Spleen (tissue), 11 donors: ENCODE results near the gene SLC13A3. TPM values are rescaled to one million over a fixed set of nuclear protein-coding genes. Genes with fewer than 3 reads are reported as not detected.

Experiments used
- DNase-seq: peaks from one replicate; pipeline ENCODE4 v3.0.0-alpha.2; 2020
- H3K27ac ChIP-seq, 8 donors: fragments of 200-600 bp; sonication (generic) in 7 of 8; 1 replicate in 4 of 8; 2 replicates in 4 of 8; pipeline versions ENCODE4 v1.5.0 to v1.8.0; 2016 to 2021; ENCODE audit warnings: inconsistent platforms in 4 of 8, mild to moderate bottlenecking in 4 of 8, moderate library complexity in 1 of 8
- H3K27me3 ChIP-seq, 7 donors: fragments of 200-600 bp; sonication (generic) in 6 of 7; replicated peaks in 1 of 7; 1 replicate in 4 of 7; 2 replicates in 3 of 7; pipeline versions ENCODE4 v1.5.0 to v1.8.0; 2016 to 2021; ENCODE audit warnings: inconsistent platforms in 3 of 7, mild to moderate bottlenecking in 1 of 7
- H3K36me3 ChIP-seq, 6 donors: fragments of 200-600 bp; sonication (generic) in 5 of 6; 1 replicate in 4 of 6; 2 replicates in 2 of 6; pipeline versions ENCODE4 v1.5.0 to v1.8.0; 2016 to 2021; ENCODE audit warnings: inconsistent platforms in 2 of 6
- H3K4me1 ChIP-seq, 6 donors: fragments of 200-600 bp; sonication (generic) in 5 of 6; 1 replicate in 3 of 6; 2 replicates in 3 of 6; pipeline versions ENCODE4 v1.5.0 to v1.8.0; 2016 to 2021; ENCODE audit warnings: inconsistent platforms in 3 of 6
- H3K4me3 ChIP-seq, 8 donors: fragments of 200-600 bp; sonication (generic) in 7 of 8; 1 replicate in 4 of 8; 2 replicates in 4 of 8; pipeline versions ENCODE4 v1.5.0 to v1.8.0; 2016 to 2021; ENCODE audit warnings: inconsistent platforms in 4 of 8, mild to moderate bottlenecking in 4 of 8, moderate library complexity in 2 of 8
- H3K9me3 ChIP-seq, 8 donors: fragments of 200-600 bp; sonication (generic) in 7 of 8; 1 replicate in 4 of 8; 2 replicates in 4 of 8; pipeline versions ENCODE4 v1.5.0 to v1.8.0; 2016 to 2021; ENCODE audit warnings: inconsistent platforms in 4 of 8
- POLR2A ChIP-seq, 3 donors: fragments of 450-650 bp; IDR thresholded peaks; one replicate each; pipeline ENCODE4 v1.5.1; 2017; ENCODE audit warnings: antibody characterized with exemption in 3 of 3, mild to moderate bottlenecking in 1 of 3
- POLR2AphosphoS5 ChIP-seq, 3 donors: sonication (generic); formaldehyde crosslinking; IDR thresholded peaks; one replicate each; pipeline ENCODE4 v1.5.1; 2017; ENCODE audit warnings: antibody characterized with exemption in 3 of 3
- WGBS, 5 donors: extraction: QIAGEN DNeasy Blood & Tissue Kit in 3 of 5; methylation state at CpG; one replicate each; pipeline versions ENCODE4 v1.1.5 to v1.1.7; 2013 to 2018; 5-methylcytosine and 5-hydroxymethylcytosine counted together
- intact Hi-C: fragments of 100-400 bp; cut with DNase I; formaldehyde crosslinking; loops from one replicate; pipeline ENCODE4 v1.15.0; 2023; ENCODE audit warnings: low total_unique reads
- polyA plus RNA-seq, 3 donors: library from polyadenylated mRNA; stranded (reverse); fragments of 200-250 nt; gene quantifications; one replicate each; pipeline ENCODE4 v1.2.1, GENCODE V29; 2013
- total RNA-seq, 7 donors: library from RNA; depleted of rRNA in 3 of 7; stranded (reverse); fragments of >200 nt in 3 of 7; fragmentation: NEBNext Ultra II Directional in 4 of 7; extraction: Animal tissue kit (Norgen Biotek cat#: 25700) in 4 of 7; gene quantifications; one replicate each; pipeline versions ENCODE4 v1.1.0 to v1.2.1, GENCODE V29; 2016 to 2021
- TF ChIP-seq, protein P1 (sequence below), 11 experiments: fragments of 200-600 bp in 7 of 11; fragments of 450-650 bp in 4 of 11; sonication (generic) in 4 of 11; IDR thresholded peaks in 8 of 11; conservative IDR thresholded peaks in 3 of 11; 1 replicate in 7 of 11; 2 replicates in 4 of 11; pipeline versions ENCODE4 v1.4.0 to v1.8.0; 2016 to 2021; ENCODE audit warnings: antibody characterized with exemption in 11 of 11, inconsistent platforms in 4 of 11, mild to moderate bottlenecking in 1 of 11
- donor health status: healthy with polysubstance abuse.
- donor health status: DM: no; HTN: no; CAD: no; lungs with moderate emphysema.
- donor health status: DM: no; HTN: no; CAD: no.
- donor health status: Bipolar disorder and iron deficiency.
- donor health status: healthy.
- donor health status: DM: no; HTN: no; CAD: no.
- donor health status: DM: yes; HTN: yes; CAD: no.

Gene SLC13A3
- total and polyA plus RNA-seq, 10 donors, result 0.16 to 1.7 (median 0.44) TPM; not detected in 1

DNA sequence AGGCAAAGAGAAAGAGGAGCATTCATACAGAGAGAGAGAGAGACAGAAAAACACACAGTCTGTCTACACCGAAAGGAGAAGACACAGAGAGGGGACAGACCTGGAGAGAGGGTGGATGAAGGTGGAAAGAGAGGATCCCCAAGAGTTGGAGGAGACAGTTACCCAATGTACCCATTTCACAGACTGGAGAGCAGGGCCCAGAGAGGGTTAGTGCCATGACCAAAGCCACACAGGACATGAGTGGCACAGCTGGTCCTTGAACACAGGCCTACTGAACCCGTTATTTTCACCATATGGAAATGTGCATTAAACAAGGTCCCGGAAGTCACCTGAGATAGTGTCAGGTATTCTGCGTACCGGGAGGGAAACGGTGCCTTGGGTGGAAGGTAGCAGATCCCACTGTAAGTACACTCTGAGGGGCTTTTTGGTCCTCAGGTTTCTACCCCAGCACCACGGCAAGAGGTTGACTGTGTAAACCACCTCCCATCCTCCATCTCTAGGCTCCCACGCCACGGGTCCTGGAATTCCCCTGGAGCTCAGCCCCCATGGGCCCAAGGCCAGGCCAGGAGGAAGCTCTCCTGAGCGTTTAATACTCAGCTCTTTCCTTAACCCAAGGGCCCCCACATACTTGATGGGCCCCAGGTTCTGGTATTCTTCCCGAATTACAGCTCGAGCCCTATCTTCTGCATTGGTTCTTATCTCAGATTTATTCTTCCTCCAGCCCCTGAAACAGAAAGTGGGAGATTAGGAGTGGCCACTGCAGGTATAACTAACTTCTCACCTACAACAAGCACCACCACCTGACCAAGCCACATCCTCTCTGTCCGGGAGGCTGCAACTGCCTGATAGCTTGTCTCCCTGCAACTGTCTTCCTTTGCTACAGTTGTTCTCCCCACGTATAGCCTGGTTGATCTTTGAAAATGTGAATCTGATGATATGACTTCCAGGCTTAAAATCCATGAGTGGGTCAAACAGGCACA is 62.4 kb downstream of the SLC13A3 start:
- intact Hi-C loops, result no loop called here
- H3K27ac ChIP-seq, result no peak overlapping the region
- H3K36me3 ChIP-seq, result no peaks in the 10 kb centered on the region
- peaks cover 0 to 10% (median 0%) of the 10 kb centered on the region in 7 donors for H3K27me3 ChIP-seq
- WGBS, 5 donors, result 50 to 58% (median 51%) methylated on average over 14 of the region's 14 CpGs
- no peak overlapping the region for H3K4me3 ChIP-seq
- peaks cover 0 to 5% (median 0%) of the 10 kb centered on the region in 8 donors for H3K9me3 ChIP-seq
- peaks cover 0 to 13% (median 5%) of the 10 kb centered on the region in 6 donors for H3K4me1 ChIP-seq
- no peak for TF ChIP-seq POLR2AphosphoS5 (IDR thresholded peaks at IDR 0.05)
- no peak for TF ChIP-seq POLR2A (IDR thresholded peaks at IDR 0.05)
- TF ChIP-seq, protein P1, sequence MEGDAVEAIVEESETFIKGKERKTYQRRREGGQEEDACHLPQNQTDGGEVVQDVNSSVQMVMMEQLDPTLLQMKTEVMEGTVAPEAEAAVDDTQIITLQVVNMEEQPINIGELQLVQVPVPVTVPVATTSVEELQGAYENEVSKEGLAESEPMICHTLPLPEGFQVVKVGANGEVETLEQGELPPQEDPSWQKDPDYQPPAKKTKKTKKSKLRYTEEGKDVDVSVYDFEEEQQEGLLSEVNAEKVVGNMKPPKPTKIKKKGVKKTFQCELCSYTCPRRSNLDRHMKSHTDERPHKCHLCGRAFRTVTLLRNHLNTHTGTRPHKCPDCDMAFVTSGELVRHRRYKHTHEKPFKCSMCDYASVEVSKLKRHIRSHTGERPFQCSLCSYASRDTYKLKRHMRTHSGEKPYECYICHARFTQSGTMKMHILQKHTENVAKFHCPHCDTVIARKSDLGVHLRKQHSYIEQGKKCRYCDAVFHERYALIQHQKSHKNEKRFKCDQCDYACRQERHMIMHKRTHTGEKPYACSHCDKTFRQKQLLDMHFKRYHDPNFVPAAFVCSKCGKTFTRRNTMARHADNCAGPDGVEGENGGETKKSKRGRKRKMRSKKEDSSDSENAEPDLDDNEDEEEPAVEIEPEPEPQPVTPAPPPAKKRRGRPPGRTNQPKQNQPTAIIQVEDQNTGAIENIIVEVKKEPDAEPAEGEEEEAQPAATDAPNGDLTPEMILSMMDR (IDR thresholded peaks at IDR 0.05 in 8 of 11, conservative IDR thresholded peaks at IDR 0.05 in 3 of 11), result no peak
- no peak for DNase-seq

DNA sequence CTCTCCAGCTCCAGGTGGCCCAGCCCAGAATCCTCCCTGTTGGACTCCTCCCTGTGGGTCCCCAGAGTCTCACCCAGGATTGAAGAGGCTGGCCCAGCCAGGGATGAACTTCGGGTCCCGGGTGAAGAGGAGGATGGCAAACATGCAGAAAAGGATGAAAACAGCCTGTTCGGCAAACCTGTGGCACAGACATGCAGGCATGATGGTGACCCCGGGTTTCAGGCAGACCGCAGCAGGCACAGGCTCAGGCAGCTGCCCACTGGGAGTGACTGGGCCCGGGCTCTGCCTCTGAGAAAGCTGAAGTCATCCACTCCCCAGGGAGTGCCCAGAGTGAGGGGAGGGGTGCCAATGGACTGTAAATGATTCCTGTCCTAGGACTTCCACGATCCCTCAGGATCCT is 63.3 kb downstream of the SLC13A3 start:
- intact Hi-C loops, result no loop called here
- peaks cover 0 to 16% (median 0%) of the 10 kb centered on the region in 7 donors for H3K27me3 ChIP-seq
- WGBS, 5 donors, result 82 to 91% (median 87%) methylated on average over 6 to 7 of the region's 7 CpGs
- no peak for DNase-seq
- TF ChIP-seq POLR2AphosphoS5 (IDR thresholded peaks at IDR 0.05) (no peak), POLR2A (IDR thresholded peaks at IDR 0.05) (no peak)
- TF ChIP-seq, protein P1 (IDR thresholded peaks at IDR 0.05 in 8 of 11, conservative IDR thresholded peaks at IDR 0.05 in 3 of 11), result no peak
- H3K36me3 ChIP-seq, result no peaks in the 10 kb centered on the region
- H3K9me3 ChIP-seq, result peaks cover 0 to 2% (median 0%) of the 10 kb centered on the region in 8 donors
- no peak overlapping the region for H3K4me3 ChIP-seq
- peaks cover 0 to 13% (median 5%) of the 10 kb centered on the region in 6 donors for H3K4me1 ChIP-seq
- no peak overlapping the region for H3K27ac ChIP-seq

DNA sequence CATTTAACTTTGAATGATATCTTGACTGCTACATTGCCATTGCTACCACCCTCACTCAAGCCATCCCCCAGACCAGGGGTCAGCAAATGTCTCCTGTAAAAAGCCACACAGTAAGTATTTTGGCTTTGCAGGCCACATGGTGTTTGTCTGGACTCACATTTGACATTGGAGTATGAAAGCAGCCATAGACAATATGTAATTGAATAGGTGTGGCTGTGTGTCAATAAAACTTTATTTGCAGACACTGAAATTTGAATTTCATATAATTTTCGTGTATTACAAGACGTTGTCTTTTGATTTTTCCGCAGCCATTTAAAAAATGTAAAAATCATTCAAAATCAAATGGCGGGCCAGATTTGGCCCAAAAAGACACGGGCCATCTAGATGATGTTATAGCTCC is 64.5 kb downstream of the SLC13A3 start:
- H3K4me1 ChIP-seq, result peaks cover 0 to 13% (median 5%) of the 10 kb centered on the region in 6 donors
- H3K4me3 ChIP-seq, result no peak overlapping the region
- H3K27me3 ChIP-seq, result peaks cover 0 to 16% (median 0%) of the 10 kb centered on the region in 7 donors
- H3K27ac ChIP-seq, result no peak overlapping the region
- no peak for DNase-seq
- intact Hi-C loops, result no loop called here
- no peaks in the 10 kb centered on the region for H3K9me3 ChIP-seq
- no peak for TF ChIP-seq POLR2A (IDR thresholded peaks at IDR 0.05)
- TF ChIP-seq POLR2AphosphoS5 (IDR thresholded peaks at IDR 0.05), result no peak
- TF ChIP-seq, protein P1 (IDR thresholded peaks at IDR 0.05 in 8 of 11, conservative IDR thresholded peaks at IDR 0.05 in 3 of 11), result no peak
- H3K36me3 ChIP-seq, result no peaks in the 10 kb centered on the region
- 92 to 97% (median 95%) methylated on average over 5 of the region's 5 CpGs for WGBS, 5 donors

GRCh38 chr20:46584508-46584907 is 66.8 kb downstream of the SLC13A3 start:
- 62 to 82% (median 71%) methylated on average over 2 of the region's 2 CpGs for WGBS, 5 donors
- Histone ChIP-seq H3K4me3 (no peak overlapping the region), H3K27me3 (peaks cover 0 to 16% (median 0%) of the 10 kb centered on the region in 7 donors), H3K36me3 (no peaks in the 10 kb centered on the region), H3K4me1 (peaks cover 0 to 10% (median 4%) of the 10 kb centered on the region in 6 donors), H3K27ac (no peak overlapping the region), H3K9me3 (no peaks in the 10 kb centered on the region)
- DNase-seq, result no peak
- intact Hi-C loops, result no loop called here
- TF ChIP-seq, protein P1 (IDR thresholded peaks at IDR 0.05 in 8 of 11, conservative IDR thresholded peaks at IDR 0.05 in 3 of 11), result no peak
- TF ChIP-seq POLR2AphosphoS5 (IDR thresholded peaks at IDR 0.05) (no peak), POLR2A (IDR thresholded peaks at IDR 0.05) (no peak)
